Fibroblast of lung (primary cell): ENCODE results near the gene LMO3. TPM values are rescaled to one million over a fixed set of nuclear protein-coding genes. Genes with fewer than 3 reads are reported as not detected.

ENCODE experiments used
- DNase-seq, 2 donors: peaks; one replicate each; pipeline versions ENCODE4 v3.0.0 to v3.0.0-alpha.2; 2010; ENCODE audit warnings: low read depth in 2 of 2
- H2AFZ ChIP-seq: 2 replicates; pipeline ENCODE4 v1.5.1; 2012; ENCODE audit warnings: low read length, control low read depth, inconsistent platforms
- H3K27ac ChIP-seq: 2 replicates; pipeline ENCODE4 v1.5.1; 2011; ENCODE audit warnings: low read length, control low read depth; ENCODE audit not compliant: insufficient read depth
- H3K27me3 ChIP-seq: 2 replicates; pipeline ENCODE4 v1.5.1; 2011; ENCODE audit warnings: mild to moderate bottlenecking, low read length; ENCODE audit not compliant: control insufficient read depth, insufficient read depth
- H3K36me3 ChIP-seq: 2 replicates; pipeline ENCODE4 v1.5.1; 2011; ENCODE audit warnings: low read length; ENCODE audit not compliant: control insufficient read depth, insufficient read depth
- H3K4me1 ChIP-seq: 2 replicates; pipeline ENCODE4 v1.5.1; 2011; ENCODE audit warnings: low read length; ENCODE audit not compliant: control insufficient read depth, insufficient read depth; ENCODE audit errors: extremely low read depth
- H3K4me2 ChIP-seq: 2 replicates; pipeline ENCODE4 v1.5.1; 2011; ENCODE audit warnings: low read length, control low read depth; ENCODE audit not compliant: insufficient read depth; ENCODE audit errors: extremely low read depth
- H3K4me3 ChIP-seq, 4 experiments: fragments of 200-600 bp in 1 of 4; sonication (generic) in 1 of 4; replicated peaks in 1 of 4; 2 replicates each; pipeline ENCODE4 v1.5.1; 2011 to 2016; ENCODE audit warnings: low read length in 4 of 4, low read depth in 3 of 4, mild to moderate bottlenecking in 3 of 4, control low read depth in 2 of 4, inconsistent platforms in 1 of 4, mixed read lengths in 1 of 4; ENCODE audit not compliant: insufficient read depth in 1 of 4; ENCODE audit errors: control extremely low read depth in 1 of 4
- H3K79me2 ChIP-seq: 2 replicates; pipeline ENCODE4 v1.5.1; 2012; ENCODE audit warnings: mild to moderate bottlenecking, low read length, inconsistent platforms; ENCODE audit not compliant: control insufficient read depth, insufficient read depth
- H3K9ac ChIP-seq: 2 replicates; pipeline ENCODE4 v1.5.1; 2011; ENCODE audit warnings: mild to moderate bottlenecking, low read length, control low read depth; ENCODE audit not compliant: insufficient read depth
- H3K9me3 ChIP-seq: 2 replicates; pipeline ENCODE4 v1.5.1; 2012; ENCODE audit warnings: low read depth, low read length; ENCODE audit not compliant: control insufficient read depth, insufficient read depth
- H4K20me1 ChIP-seq: 2 replicates; pipeline ENCODE4 v1.5.1; 2011; ENCODE audit warnings: low read length; ENCODE audit not compliant: control insufficient read depth, insufficient read depth; ENCODE audit errors: extremely low read depth
- EZH2 ChIP-seq: IDR thresholded peaks from 2 replicates; pipeline ENCODE4 v1.5.1; 2012; ENCODE audit warnings: low read length, control low read depth, mild to moderate bottlenecking; ENCODE audit errors: missing control alignments
- polyA plus RNA-seq, 2 donors: library from polyadenylated mRNA; depleted of rRNA in 1 of 2; stranded (reverse) in 1 of 2; unstranded in 1 of 2; fragments of >200 nt; gene quantifications; 2 replicates each; pipeline ENCODE4 v1.2.1, GENCODE V29; 2011 to 2012; ENCODE audit warnings: missing spikeins in 1 of 2
- total RNA-seq: library from RNA; depleted of rRNA; stranded (reverse); fragments of >200 nt; gene quantifications from 2 replicates; pipeline ENCODE4 v1.2.1, GENCODE V29; 2014
- TF ChIP-seq, protein P1 (sequence below), 2 donors: IDR thresholded peaks in 1 of 2; conservative IDR thresholded peaks in 1 of 2; 1 replicate in 1 of 2; 2 replicates in 1 of 2; pipeline ENCODE4 v1.5.1; 2011 to 2012; ENCODE audit warnings: low read length in 2 of 2, control low read depth in 1 of 2, inconsistent platforms in 1 of 2, low read depth in 1 of 2, mild to moderate bottlenecking in 1 of 2

The LMO3 gene
- total and polyA plus RNA-seq, 2 donors (not counting 1 experiment from before 2014, with no cell fraction given): 0.12 to 0.50 TPM

DNA sequence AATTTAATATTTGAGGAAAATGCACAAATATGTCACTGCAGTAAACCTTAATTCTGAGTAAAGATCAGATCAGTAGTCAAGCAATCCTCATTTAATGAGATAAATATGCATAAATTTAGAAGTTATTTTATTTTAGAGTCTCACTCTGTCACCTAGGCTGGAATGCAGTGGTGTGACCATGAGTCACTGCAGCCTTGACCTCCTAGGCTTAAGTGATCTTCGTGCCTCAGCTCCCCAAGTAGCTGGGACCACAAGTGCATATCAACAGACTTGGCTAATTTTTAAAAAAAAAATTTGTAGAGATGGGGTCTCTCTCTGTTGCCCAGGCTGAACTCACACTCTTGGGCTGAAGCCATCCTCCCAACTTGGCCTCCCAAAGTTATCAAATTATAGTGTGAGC lies 41.3 kb downstream of the LMO3 start:
- no peaks in the 10 kb centered on the region for H3K36me3 ChIP-seq
- H3K79me2 ChIP-seq: no peaks in the 10 kb centered on the region
- H3K4me3 ChIP-seq: no peak overlapping the region
- no peak overlapping the region for H2AFZ ChIP-seq
- H3K4me2 ChIP-seq: no peak overlapping the region
- H3K27me3 ChIP-seq: no peaks in the 10 kb centered on the region
- TF ChIP-seq EZH2: no peak
- TF ChIP-seq, protein P1, sequence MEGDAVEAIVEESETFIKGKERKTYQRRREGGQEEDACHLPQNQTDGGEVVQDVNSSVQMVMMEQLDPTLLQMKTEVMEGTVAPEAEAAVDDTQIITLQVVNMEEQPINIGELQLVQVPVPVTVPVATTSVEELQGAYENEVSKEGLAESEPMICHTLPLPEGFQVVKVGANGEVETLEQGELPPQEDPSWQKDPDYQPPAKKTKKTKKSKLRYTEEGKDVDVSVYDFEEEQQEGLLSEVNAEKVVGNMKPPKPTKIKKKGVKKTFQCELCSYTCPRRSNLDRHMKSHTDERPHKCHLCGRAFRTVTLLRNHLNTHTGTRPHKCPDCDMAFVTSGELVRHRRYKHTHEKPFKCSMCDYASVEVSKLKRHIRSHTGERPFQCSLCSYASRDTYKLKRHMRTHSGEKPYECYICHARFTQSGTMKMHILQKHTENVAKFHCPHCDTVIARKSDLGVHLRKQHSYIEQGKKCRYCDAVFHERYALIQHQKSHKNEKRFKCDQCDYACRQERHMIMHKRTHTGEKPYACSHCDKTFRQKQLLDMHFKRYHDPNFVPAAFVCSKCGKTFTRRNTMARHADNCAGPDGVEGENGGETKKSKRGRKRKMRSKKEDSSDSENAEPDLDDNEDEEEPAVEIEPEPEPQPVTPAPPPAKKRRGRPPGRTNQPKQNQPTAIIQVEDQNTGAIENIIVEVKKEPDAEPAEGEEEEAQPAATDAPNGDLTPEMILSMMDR (conservative IDR thresholded peaks at IDR 0.05 in 1 of 2, IDR thresholded peaks at IDR 0.05 in 1 of 2; ENCODE audit: low read depth in 1 of 2, low read length in 2 of 2): no peak
- DNase-seq: no peak
- no peak overlapping the region for H3K9ac ChIP-seq
- no peaks in the 10 kb centered on the region for H4K20me1 ChIP-seq
- H3K4me1 ChIP-seq: no peaks in the 10 kb centered on the region
- H3K27ac ChIP-seq: no peak overlapping the region
- H3K9me3 ChIP-seq: no peaks in the 10 kb centered on the region

DNA sequence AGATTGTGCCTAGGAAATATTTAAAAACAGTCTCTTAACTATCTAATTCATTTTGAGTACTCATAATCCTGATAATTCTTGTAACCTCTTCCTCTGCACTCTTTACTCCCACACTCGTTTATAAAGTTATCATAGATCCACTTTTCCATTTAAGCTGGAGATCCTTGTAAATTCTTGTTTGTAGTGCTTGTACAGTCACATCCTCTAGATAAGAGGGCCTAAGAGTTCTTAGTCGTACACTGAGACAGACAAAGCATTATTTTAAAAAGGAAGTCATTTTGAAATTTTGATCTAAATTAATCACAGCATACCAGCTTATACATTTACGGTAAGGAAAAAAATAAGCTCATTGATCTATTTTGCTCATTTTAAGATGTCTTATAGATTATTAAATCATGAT lies 42.5 kb downstream of the LMO3 start:
- Histone ChIP-seq H3K79me2 (no peaks in the 10 kb centered on the region), H3K27ac (no peak overlapping the region), H3K9ac (no peak overlapping the region), H2AFZ (no peak overlapping the region), H3K9me3 (no peaks in the 10 kb centered on the region), H3K4me2 (no peak overlapping the region), H3K36me3 (no peaks in the 10 kb centered on the region), H4K20me1 (no peaks in the 10 kb centered on the region), H3K4me1 (no peaks in the 10 kb centered on the region), H3K27me3 (no peaks in the 10 kb centered on the region), H3K4me3 (no peak overlapping the region)
- TF ChIP-seq, protein P1 (conservative IDR thresholded peaks at IDR 0.05 in 1 of 2, IDR thresholded peaks at IDR 0.05 in 1 of 2; ENCODE audit: low read depth in 1 of 2, low read length in 2 of 2): no peak
- TF ChIP-seq EZH2: no peak
- no peak for DNase-seq

DNA sequence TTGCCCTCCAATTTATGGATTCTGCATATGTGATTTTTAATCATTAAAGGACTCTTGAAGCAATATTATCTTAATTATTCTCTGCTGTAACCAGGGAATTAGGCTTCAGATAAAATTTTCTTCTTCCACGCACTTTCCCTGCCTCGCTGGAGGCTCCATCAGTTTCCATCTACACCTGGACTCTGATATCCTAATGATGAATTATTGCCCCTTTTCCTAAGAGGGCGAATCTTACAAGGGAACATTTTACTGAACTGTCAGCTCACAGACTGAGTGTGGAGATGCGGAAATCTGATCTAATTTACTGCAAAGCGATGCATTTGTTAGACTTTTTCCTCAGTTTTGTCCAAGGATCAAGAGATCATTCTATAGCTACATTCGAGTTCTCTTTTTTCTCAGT lies 43.0 kb downstream of the LMO3 start:
- TF ChIP-seq, protein P1 (conservative IDR thresholded peaks at IDR 0.05 in 1 of 2, IDR thresholded peaks at IDR 0.05 in 1 of 2; ENCODE audit: low read depth in 1 of 2, low read length in 2 of 2): no peak
- TF ChIP-seq EZH2: no peak
- H3K4me2 ChIP-seq: no peak overlapping the region
- no peaks in the 10 kb centered on the region for H3K9me3 ChIP-seq
- H3K27me3 ChIP-seq: no peaks in the 10 kb centered on the region
- H3K79me2 ChIP-seq: no peaks in the 10 kb centered on the region
- H3K27ac ChIP-seq: no peak overlapping the region
- no peak overlapping the region for H3K4me3 ChIP-seq
- H4K20me1 ChIP-seq: no peaks in the 10 kb centered on the region
- H3K4me1 ChIP-seq: no peaks in the 10 kb centered on the region
- no peak overlapping the region for H3K9ac ChIP-seq
- H2AFZ ChIP-seq: no peak overlapping the region
- no peaks in the 10 kb centered on the region for H3K36me3 ChIP-seq
- no peak for DNase-seq
